Calu3 (cell line): ENCODE measurements around the gene CDK12. TPM values are rescaled to one million over a fixed set of nuclear protein-coding genes. Genes with fewer than 3 reads are reported as not detected.
A peak's percentile ranks its signal among the peaks of the same experiment; 100 is the strongest.

Experiments used
- BruUV-seq: library from RNA; stranded (reverse); fragments of 400-500 nt; replicated peaks from 2 replicates; lab custom pipeline; 2021; lab: Mats Ljungman, UMichigan
- CTCF ChIA-PET: fragments of 300-600 bp; sonication (Branson Sonifier 250); formaldehyde crosslinking; loops from one replicate; lab custom pipeline; 2022; ENCODE audit warnings: antibody characterized with exemption; lab: Charles Lee
- DNase-seq: peaks from one replicate; pipeline ENCODE4 v3.0.0; 2022
- H3K27ac Mint-ChIP-seq: one replicate; pipeline ENCODE4 v1.8.0; 2022; ENCODE audit warnings: mixed read lengths; ENCODE audit not compliant: unreplicated experiment
- H3K27me3 Mint-ChIP-seq: one replicate; pipeline ENCODE4 v1.8.0; 2022; ENCODE audit warnings: mixed read lengths; ENCODE audit not compliant: unreplicated experiment
- H3K36me3 Mint-ChIP-seq: one replicate; pipeline ENCODE4 v1.8.0; 2022; ENCODE audit warnings: mild to moderate bottlenecking, moderate library complexity, mixed read lengths; ENCODE audit not compliant: insufficient read depth, unreplicated experiment
- H3K4me1 Mint-ChIP-seq: one replicate; pipeline ENCODE4 v1.8.0; 2022; ENCODE audit warnings: mild to moderate bottlenecking, low read depth, mixed read lengths; ENCODE audit not compliant: unreplicated experiment
- H3K4me3 Mint-ChIP-seq: one replicate; pipeline ENCODE4 v1.8.0; 2022; ENCODE audit warnings: mild to moderate bottlenecking, low read depth, moderate library complexity, mixed read lengths; ENCODE audit not compliant: unreplicated experiment
- H3K9me3 Mint-ChIP-seq: one replicate; pipeline ENCODE4 v1.8.0; 2022; ENCODE audit warnings: low read depth, mixed read lengths; ENCODE audit not compliant: unreplicated experiment
- intact Hi-C: fragments of 100-400 bp; cut with micrococcal nuclease; formaldehyde crosslinking; loops from one replicate; pipeline ENCODE4 v1.10.0; 2022; ENCODE audit not compliant: unreplicated experiment
- total RNA-seq: library from RNA; stranded (reverse); gene quantifications from 2 replicates; pipeline ENCODE4 v1.2.3, GENCODE V29; 2022
- TF ChIP-seq, protein P1 (sequence below): fragments of 200-600 bp; IDR thresholded peaks from one replicate; pipeline ENCODE4 v1.8.0; 2022; ENCODE audit warnings: antibody characterized with exemption; ENCODE audit not compliant: unreplicated experiment

CDK12 gene
- total RNA-seq, 1 experiment from 2014 or later = 321 TPM

DNA sequence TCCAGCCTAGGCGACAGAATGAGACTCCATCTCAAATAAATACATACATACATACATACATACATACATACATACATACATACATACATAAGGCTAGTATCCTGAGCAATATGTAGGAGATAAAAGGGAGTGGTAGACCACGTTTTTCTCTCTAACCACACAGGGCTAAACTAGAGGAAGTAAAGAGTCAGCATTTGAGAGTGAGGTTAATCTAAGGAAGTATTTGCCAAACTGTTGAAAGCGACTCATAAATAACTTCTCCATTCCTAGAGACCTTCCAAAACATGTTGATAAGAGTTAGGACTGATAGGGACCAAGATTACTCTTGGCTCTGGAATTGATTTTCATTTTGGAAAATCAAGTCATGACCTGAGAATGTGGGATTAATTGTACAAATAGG, 77.6 kb downstream of the CDK12 start:
- Mint-ChIP-seq H3K36me3 (no peaks in the 10 kb centered on the region), H3K4me1 (peaks cover 38% of the 10 kb centered on the region), H3K4me3 (no peak overlapping the region), H3K9me3 (no peaks in the 10 kb centered on the region), H3K27ac (no peak overlapping the region), H3K27me3 (no peaks in the 10 kb centered on the region)
- TF ChIP-seq, protein P1, sequence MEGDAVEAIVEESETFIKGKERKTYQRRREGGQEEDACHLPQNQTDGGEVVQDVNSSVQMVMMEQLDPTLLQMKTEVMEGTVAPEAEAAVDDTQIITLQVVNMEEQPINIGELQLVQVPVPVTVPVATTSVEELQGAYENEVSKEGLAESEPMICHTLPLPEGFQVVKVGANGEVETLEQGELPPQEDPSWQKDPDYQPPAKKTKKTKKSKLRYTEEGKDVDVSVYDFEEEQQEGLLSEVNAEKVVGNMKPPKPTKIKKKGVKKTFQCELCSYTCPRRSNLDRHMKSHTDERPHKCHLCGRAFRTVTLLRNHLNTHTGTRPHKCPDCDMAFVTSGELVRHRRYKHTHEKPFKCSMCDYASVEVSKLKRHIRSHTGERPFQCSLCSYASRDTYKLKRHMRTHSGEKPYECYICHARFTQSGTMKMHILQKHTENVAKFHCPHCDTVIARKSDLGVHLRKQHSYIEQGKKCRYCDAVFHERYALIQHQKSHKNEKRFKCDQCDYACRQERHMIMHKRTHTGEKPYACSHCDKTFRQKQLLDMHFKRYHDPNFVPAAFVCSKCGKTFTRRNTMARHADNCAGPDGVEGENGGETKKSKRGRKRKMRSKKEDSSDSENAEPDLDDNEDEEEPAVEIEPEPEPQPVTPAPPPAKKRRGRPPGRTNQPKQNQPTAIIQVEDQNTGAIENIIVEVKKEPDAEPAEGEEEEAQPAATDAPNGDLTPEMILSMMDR = no peak
- DNase-seq = no peak
- BruUV-seq = no TSS peak
- CTCF ChIA-PET = interaction anchor here (0.7 kb wide), 1 partner anchor 27 kb away, joined by 3 read pairs; no protein-coding TSS in a partner anchor
- intact Hi-C loops = no loop called here

DNA sequence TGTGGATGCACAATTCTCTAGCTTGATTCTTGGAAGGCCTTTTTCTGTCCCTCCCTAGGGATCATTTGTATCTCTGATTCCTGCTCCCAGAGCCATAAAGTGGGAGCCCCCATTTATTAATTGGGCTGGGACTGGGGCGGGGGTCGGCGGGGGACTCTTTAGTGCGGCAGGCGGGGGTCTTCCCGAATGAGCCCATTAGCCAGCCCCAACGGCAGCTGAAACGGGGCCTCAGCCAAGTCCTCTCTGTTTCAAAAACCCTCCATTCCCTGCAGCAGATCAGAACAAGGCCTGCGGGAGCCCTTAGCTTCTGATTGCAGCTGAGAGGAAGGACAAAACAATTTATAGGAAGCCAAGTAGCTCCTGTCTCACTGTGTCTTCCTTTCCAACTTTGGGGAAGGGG, 79.3 kb downstream of the CDK12 start:
- no peaks in the 10 kb centered on the region for H3K9me3 Mint-ChIP-seq
- intact Hi-C loops = no loop called here
- peaks cover 7% of the 10 kb centered on the region for H3K36me3 Mint-ChIP-seq
- H3K4me1 Mint-ChIP-seq = peaks cover 24% of the 10 kb centered on the region
- CTCF ChIA-PET = interaction anchor here (0.6 to 0.7 kb wide), 4 partner anchors 81 to 1073 kb away, joined by 3 to 4 read pairs (median 4); no protein-coding TSS in a partner anchor
- no peak for DNase-seq
- TF ChIP-seq, protein P1 = no peak
- no peaks in the 10 kb centered on the region for H3K27me3 Mint-ChIP-seq
- no TSS peak for BruUV-seq
- no peak overlapping the region for H3K27ac Mint-ChIP-seq
- no peak overlapping the region for H3K4me3 Mint-ChIP-seq

DNA sequence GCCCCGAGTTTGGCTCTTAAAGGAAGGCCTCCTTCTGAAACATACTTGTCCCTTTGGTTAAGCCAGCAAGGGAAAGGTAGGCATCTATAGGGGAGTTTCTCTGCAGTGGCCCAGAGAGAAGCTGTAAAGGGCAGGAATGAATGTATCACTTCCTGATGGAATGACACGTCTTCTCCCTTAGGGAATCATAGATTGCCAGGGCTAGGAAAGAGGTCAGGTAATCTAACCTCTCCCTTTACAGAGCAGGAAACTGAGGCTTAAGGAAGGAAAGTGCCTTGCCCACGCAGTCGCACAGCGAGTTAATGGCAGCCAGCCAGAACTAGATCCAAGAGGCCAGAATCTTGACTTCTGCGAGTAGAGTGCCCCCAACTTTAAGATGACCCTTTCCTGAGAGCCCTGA, 80.4 kb downstream of the CDK12 start:
- BruUV-seq = no TSS peak
- no peak overlapping the region for H3K27ac Mint-ChIP-seq
- H3K4me1 Mint-ChIP-seq = peaks cover 24% of the 10 kb centered on the region
- TF ChIP-seq, protein P1 = no peak
- no peaks in the 10 kb centered on the region for H3K9me3 Mint-ChIP-seq
- no peaks in the 10 kb centered on the region for H3K27me3 Mint-ChIP-seq
- intact Hi-C loops = no loop called here
- DNase-seq = no peak
- CTCF ChIA-PET = interaction anchor here (0.6 kb wide), 1 partner anchor 52 kb away, joined by 4 read pairs; no protein-coding TSS in a partner anchor
- no peak overlapping the region for H3K4me3 Mint-ChIP-seq
- H3K36me3 Mint-ChIP-seq = peaks cover 18% of the 10 kb centered on the region

DNA sequence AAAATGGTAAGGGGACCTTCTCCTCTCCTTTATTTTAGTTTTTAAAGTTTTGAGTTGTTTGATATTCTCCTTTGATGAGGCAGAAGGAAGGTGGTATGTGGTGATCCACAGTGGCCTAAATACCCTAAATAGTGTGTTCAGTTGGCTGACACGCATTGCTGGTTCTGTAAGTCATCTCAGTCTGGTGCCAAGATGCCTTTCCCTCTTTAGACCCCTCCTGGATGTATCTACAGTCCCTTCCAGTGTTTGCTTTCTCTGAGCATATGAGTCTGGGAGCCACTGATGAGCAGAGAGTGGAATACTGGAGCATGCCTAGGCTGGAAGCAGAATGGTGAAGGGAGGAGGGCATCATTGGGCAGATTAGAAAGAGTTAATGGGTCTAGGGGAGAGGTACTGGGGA, 81.9 kb downstream of the CDK12 start:
- CTCF ChIA-PET = interaction anchor here (0.6 to 15.3 kb wide), 7 partner anchors 12 to 222 kb away, joined by 3 to 382 read pairs (median 5); no protein-coding TSS in a partner anchor
- intact Hi-C loops = loop anchor here (1.0 kb wide), 2 partner anchors 16 to 80 kb away; no protein-coding TSS in a partner anchor
- TF ChIP-seq, protein P1 = no peak
- Mint-ChIP-seq H3K27me3 (no peaks in the 10 kb centered on the region), H3K4me1 (peaks cover 20% of the 10 kb centered on the region), H3K27ac (peak overlapping the region; percentile 3), H3K36me3 (peaks cover 33% of the 10 kb centered on the region), H3K4me3 (no peak overlapping the region), H3K9me3 (no peaks in the 10 kb centered on the region)
- DNase-seq = no peak
- BruUV-seq = no TSS peak
